ENCODE results near the gene FOLR1. TPM values are rescaled to one million over a fixed set of nuclear protein-coding genes. Genes with fewer than 3 reads are reported as not detected.
"Not testable (repeated sequence)": the region's sequence is repeated elsewhere in the genome, so short reads cannot be mapped to it uniquely, and the experiment has no call there.

The FOLR1 gene
- total RNA-seq, 4 donors from 2014 or later, result 0.46 to 7.0 (median 4.0) TPM

GRCh38 chr11:72203163-72203562 lies 11.2 kb downstream of the FOLR1 start:
- DNase-seq (ENCODE audit: low spot score in 2 of 2), result no peak
- TF ChIP-seq POLR2A (IDR thresholded peaks at IDR 0.05), result no peak

GRCh38 chr11:72204886-72205285 lies 12.9 kb downstream of the FOLR1 start:
- no peak overlapping the region for H3K4me3 ChIP-seq (ENCODE audit: low read depth, poor library complexity, severe bottlenecking)
- no peak for DNase-seq (ENCODE audit: low spot score in 2 of 2)
- no peak for TF ChIP-seq CTCF (IDR thresholded peaks at IDR 0.05)
- TF ChIP-seq POLR2A (IDR thresholded peaks at IDR 0.05), result no peak
- intact Hi-C loops (cut with DNase I; ENCODE audit: low total_unique reads), result no loop called here

More at GRCh38 chr11:72203163-72203562, 11.2 kb downstream of the FOLR1 start:
- WGBS, 2 donors, result 76 to 87% methylated on average over 2 of the region's 2 CpGs
- intact Hi-C loops (cut with DNase I; ENCODE audit: low total_unique reads), result no loop called here
- no peak overlapping the region for H3K4me3 ChIP-seq (ENCODE audit: low read depth, poor library complexity, severe bottlenecking)

- intact Hi-C loops (cut with DNase I; ENCODE audit: low total_unique reads); H3K4me3 ChIP-seq (ENCODE audit: low read depth, poor library complexity, severe bottlenecking): not testable (repeated sequence)
- DNase-seq (ENCODE audit: low spot score in 2 of 2), result peak in 1 of 2 donors; percentile 39
- WGBS, 2 donors, result 81% methylated on average over 2 of the region's 2 CpGs
Measured at GRCh38 chr11:72206794-72207193, 14.9 kb downstream of the FOLR1 start.

GRCh38 chr11:72208281-72208680 lies 16.3 kb downstream of the FOLR1 start:
- DNase-seq (ENCODE audit: low spot score in 2 of 2), result peak in 1 of 2 donors; percentile 20

GRCh38 chr11:72209101-72209500 lies 17.2 kb downstream of the FOLR1 start:
- peak in 1 of 2 donors; percentile 73 for DNase-seq (ENCODE audit: low spot score in 2 of 2)
- WGBS, 2 donors, result 76 to 79% methylated on average over 4 of the region's 4 CpGs
- TF ChIP-seq CTCF (IDR thresholded peaks at IDR 0.05) (no peak), POLR2A (IDR thresholded peaks at IDR 0.05) (no peak)
- no peak overlapping the region for H3K4me3 ChIP-seq (ENCODE audit: low read depth, poor library complexity, severe bottlenecking)
- intact Hi-C loops (cut with DNase I; ENCODE audit: low total_unique reads), result no loop called here

More at GRCh38 chr11:72208281-72208680, 16.3 kb downstream of the FOLR1 start:
- TF ChIP-seq POLR2A (IDR thresholded peaks at IDR 0.05) (no peak), CTCF (IDR thresholded peaks at IDR 0.05) (no peak)
- WGBS, 2 donors, result 83% methylated on average over 3 of the region's 3 CpGs
- H3K4me3 ChIP-seq (ENCODE audit: low read depth, poor library complexity, severe bottlenecking), result no peak overlapping the region
- intact Hi-C loops (cut with DNase I; ENCODE audit: low total_unique reads), result no loop called here

GRCh38 chr11:72216638-72217037 lies 24.7 kb downstream of the FOLR1 start, which contains the start of gene FOLR2:
Gene FOLR2 (plus strand): TSS chr11:72216794. CDS start chr11:72218585, 1,791 bp downstream.
- DNase-seq (ENCODE audit: low spot score in 2 of 2), result no peak
- intact Hi-C loops (cut with DNase I; ENCODE audit: low total_unique reads), result no loop called here
- no peak within 1 kb of the TSS for H3K4me3 ChIP-seq (ENCODE audit: low read depth, poor library complexity, severe bottlenecking)
- 72 to 80% methylated on average over 6 of the region's 6 CpGs for WGBS, 2 donors
- TF ChIP-seq POLR2A (IDR thresholded peaks at IDR 0.05), result no peak
- no peak for TF ChIP-seq CTCF (IDR thresholded peaks at IDR 0.05)

- intact Hi-C loops (cut with DNase I; ENCODE audit: low total_unique reads), result no loop called here
- no peak for DNase-seq (ENCODE audit: low spot score in 2 of 2)
- whole genome bisulfite sequencing, 2 donors, result 37 to 48% methylated on average over 2 of the region's 2 CpGs
- H3K4me3 ChIP-seq (ENCODE audit: low read depth, poor library complexity, severe bottlenecking), result no peak overlapping the region
- TF ChIP-seq CTCF (IDR thresholded peaks at IDR 0.05) (no peak), POLR2A (IDR thresholded peaks at IDR 0.05) (no peak)
Measured at GRCh38 chr11:72217841-72218240, 25.9 kb downstream of the FOLR1 start.

Data from lower leg skin (tissue), 4 donors.